ENCODE measurements around the gene FREY1. TPM values are rescaled to one million over a fixed set of nuclear protein-coding genes. Genes with fewer than 3 reads are reported as not detected.

FREY1 gene
- total and polyA plus RNA-seq, 2 of the 4 experiments (the other 2 are of a cell fraction) = 0.21 TPM; not detected in 1

DNA sequence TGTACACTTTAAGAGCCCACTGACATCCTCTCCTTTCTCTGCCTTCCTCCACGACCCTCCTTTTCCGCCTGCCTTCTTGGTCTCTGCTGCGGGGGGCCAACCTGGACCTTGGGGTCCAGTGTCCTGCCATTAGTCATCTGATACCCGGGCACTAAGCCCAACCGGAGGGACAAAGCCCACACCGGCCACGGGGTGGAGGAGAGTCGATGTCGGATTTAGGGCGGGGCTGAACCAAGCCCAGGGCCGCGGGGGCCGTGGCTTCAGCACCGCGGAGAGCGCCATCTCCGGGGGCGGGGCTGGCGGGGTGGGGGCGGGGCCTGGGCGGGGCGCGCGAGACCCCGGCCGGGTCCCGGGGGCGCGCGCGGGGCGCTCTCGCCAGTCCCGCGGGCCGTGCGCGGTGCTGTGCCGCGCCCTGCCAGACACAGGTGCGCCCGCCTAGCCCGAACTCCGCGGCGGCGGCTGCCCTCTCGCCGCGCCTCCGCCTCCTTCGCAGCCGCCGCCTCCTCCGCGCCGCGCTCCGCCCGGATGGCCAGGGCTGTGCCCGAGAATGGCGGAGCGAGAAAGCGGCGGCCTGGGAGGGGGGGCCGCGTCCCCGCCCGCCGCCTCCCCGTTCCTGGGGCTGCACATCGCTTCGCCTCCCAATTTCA lies 21.7 kb downstream of the FREY1 start, which contains the start of gene MAPK8IP1:
Gene MAPK8IP1, plus strand, starts transcription at position 378 of the 647 bp plus-strand sequence. Its CDS starts 170 bp downstream, at position 548.
- Histone ChIP-seq H3K27ac (ENCODE audit: insufficient read depth, low read length) (no peak within 1 kb of the TSS), H4K5ac (ENCODE audit: low read depth, low read length) (no peak within 1 kb of the TSS), H3K9me1 (ENCODE audit: insufficient read depth, low read length) (peaks cover 4% of the 10 kb centered on the region; the same call in 1 of the 2 replicates), H2AFZ (replicated peaks; ENCODE audit: low read length, poor library complexity) (peak within 1 kb of the TSS; percentile 86), H4K91ac (ENCODE audit: insufficient read depth, low read depth, low read length) (no peak within 1 kb of the TSS), H3K14ac (replicated peaks; ENCODE audit: low read depth, low read length) (no peak within 1 kb of the TSS), H2BK5ac (ENCODE audit: low read depth, low read length, poor library complexity, severe bottlenecking) (no peak within 1 kb of the TSS), H3K36me3 (ENCODE audit: control insufficient read depth, insufficient read depth, low read length) (peaks cover 18% of the 10 kb centered on the region), H4K8ac (ENCODE audit: low read depth in 2 of 2, low read length in 2 of 2) (no peak within 1 kb of the TSS), H3K4me3 (ENCODE audit: insufficient read depth, low read depth, low read length) (peak within 1 kb of the TSS; percentile 77), H4K20me1 (ENCODE audit: insufficient read depth, low read length) (peaks cover 27% of the 10 kb centered on the region), H2BK15ac (ENCODE audit: low read depth, low read length) (no peak within 1 kb of the TSS), H3K79me1 (ENCODE audit: low read depth in 1 of 2, low read length in 2 of 2) (peaks cover 0 to 3% of the 10 kb centered on the region in 2 experiments; a peak in 1 of 4 replicates), H3K56ac (ENCODE audit: extremely low read depth, insufficient read depth, low read length) (no peak within 1 kb of the TSS; the same call in 1 of the 2 replicates), H3K4me2 (ENCODE audit: low read depth, low read length) (peak within 1 kb of the TSS; percentile 72; the same call in 1 of the 2 replicates), H3K23ac (ENCODE audit: low read depth, low read length) (no peak within 1 kb of the TSS), H3K4me1 (ENCODE audit: control insufficient read depth, insufficient read depth, low read length) (no peaks in the 10 kb centered on the region), H3K27me3 (ENCODE audit: control insufficient read depth, insufficient read depth, low read length) (peaks cover 25% of the 10 kb centered on the region), H3K9me3 (ENCODE audit: control insufficient read depth, insufficient read depth, low read length) (no peaks in the 10 kb centered on the region), H2BK120ac (ENCODE audit: low read depth, low read length) (no peak within 1 kb of the TSS), H2BK20ac (ENCODE audit: low read depth, low read length) (no peak within 1 kb of the TSS), H2AK9ac (replicated peaks; ENCODE audit: low read depth, low read length, poor library complexity) (peak within 1 kb of the TSS; percentile 24), H3K4ac (ENCODE audit: low read depth, low read length) (no peak within 1 kb of the TSS), H2AK5ac (ENCODE audit: low read depth, low read length) (no peak within 1 kb of the TSS), H3K18ac (ENCODE audit: low read depth, low read length) (no peak within 1 kb of the TSS), H3K9ac (ENCODE audit: low read depth, low read length) (no peak within 1 kb of the TSS)
- POLR2A ChIA-PET (ENCODE audit: unreplicated experiment) = no interaction called here
- no TSS peak for BruUV-seq (replicated peaks)
- ATAC-seq (ENCODE audit: low read depth) = peak; percentile 97
- no peak for DNase-seq
- intact Hi-C loops (cut with micrococcal nuclease) = no loop called here
- TF ChIP-seq MAZ (IDR thresholded peaks at IDR 0.05; ENCODE audit: borderline replicate concordance, low read depth, low read length) (peak; percentile 81; the same call in 1 of the 2 replicates), CEBPB (IDR thresholded peaks at IDR 0.05; ENCODE audit: low read depth, low read length) (no peak)
- dilution Hi-C loops (cut with HindIII; ENCODE audit: low sequenced_read_pairs, unreplicated experiment) = no loop called here
- 2% methylated on average over 41 of the region's 73 CpGs; no CpG with 5 or more reads in 1 of the 2 experiments for WGBS, 2 experiments (ENCODE audit: extremely low coverage in 2 of 2, insufficient read length in 1 of 2)
- in situ Hi-C loops (cut with MboI; ENCODE audit: low sequenced_read_pairs) = no loop called here
- CTCF ChIA-PET = no interaction called here
